ENCODE results near the gene MYOCD.

MYOCD gene

GRCh38 chr17:12756786-12757185, 91.1 kb downstream of the MYOCD start:
- DNase-seq, result no peak

- DNase-seq, result no peak
Observed at GRCh38 chr17:12759090-12759489, 93.4 kb downstream of the MYOCD start.

DNA sequence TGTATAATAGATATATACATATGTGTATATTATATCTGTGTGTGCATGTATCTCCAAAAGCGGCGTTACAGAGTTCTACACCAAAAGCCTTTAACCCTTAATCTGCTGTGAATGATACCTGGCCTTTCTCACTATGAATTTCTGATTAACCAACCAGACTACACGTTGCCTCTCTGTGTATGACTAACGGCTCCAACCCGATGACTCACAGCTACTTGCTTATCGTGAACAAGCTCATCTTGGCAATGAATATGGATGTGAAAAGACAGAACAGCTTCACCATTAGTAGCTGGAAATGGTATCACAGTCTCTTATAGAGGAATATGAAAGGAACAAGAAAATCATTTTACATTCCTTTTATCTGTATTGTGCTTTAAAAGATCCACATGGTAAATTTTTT, 99.9 kb downstream of the MYOCD start:
- DNase-seq, result peak in 4 of 51 donors; percentile 1 to 58 (median 18)

- DNase-seq, result no peak
Observed at GRCh38 chr17:12768255-12768654, 102.6 kb downstream of the MYOCD start.

- DNase-seq, result no peak
Observed at GRCh38 chr17:12769981-12770380, 104.3 kb downstream of the MYOCD start.

DNA sequence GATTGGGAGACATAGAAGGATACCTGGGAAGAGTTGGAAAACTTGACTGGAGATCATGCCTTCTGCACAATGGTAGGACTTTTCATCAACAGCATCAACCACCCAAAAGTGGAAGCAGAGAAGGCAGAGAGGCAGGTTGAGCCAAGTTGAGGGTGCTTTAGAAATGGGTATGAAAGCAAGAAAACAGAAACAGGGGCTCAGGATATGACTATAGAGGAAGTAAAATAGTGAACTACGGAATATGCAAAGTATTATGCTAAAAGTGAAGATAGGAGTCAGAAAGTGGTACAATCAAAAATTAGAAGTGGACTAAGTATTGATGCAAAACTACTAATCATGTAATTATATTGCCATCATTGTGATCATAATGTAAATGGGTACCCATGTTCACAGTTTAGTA, 107.5 kb downstream of the MYOCD start:
- DNase-seq, result no peak

DNA sequence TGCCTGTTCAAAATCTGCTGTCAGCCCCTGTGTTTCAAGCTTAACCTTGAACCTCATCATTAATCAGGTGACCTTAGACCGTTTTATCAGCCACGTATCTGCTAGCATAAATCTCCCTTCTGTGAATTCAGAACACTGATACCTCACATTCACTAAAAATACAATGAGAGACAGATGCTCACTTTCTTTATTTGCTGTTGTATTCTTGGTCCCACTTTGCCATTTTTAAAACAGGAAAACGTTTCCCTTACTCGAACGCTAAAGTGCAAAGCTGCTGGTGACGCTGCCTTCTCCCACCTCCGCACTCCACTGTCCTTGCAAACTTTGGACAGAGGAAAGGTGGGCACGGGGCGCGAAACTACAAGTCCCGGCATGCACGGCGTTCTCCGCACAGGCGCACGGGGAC, 123.4 kb downstream of the MYOCD start:
- DNase-seq, result peak in 9 of 51 donors; percentile 14 to 66 (median 34)

DNA sequence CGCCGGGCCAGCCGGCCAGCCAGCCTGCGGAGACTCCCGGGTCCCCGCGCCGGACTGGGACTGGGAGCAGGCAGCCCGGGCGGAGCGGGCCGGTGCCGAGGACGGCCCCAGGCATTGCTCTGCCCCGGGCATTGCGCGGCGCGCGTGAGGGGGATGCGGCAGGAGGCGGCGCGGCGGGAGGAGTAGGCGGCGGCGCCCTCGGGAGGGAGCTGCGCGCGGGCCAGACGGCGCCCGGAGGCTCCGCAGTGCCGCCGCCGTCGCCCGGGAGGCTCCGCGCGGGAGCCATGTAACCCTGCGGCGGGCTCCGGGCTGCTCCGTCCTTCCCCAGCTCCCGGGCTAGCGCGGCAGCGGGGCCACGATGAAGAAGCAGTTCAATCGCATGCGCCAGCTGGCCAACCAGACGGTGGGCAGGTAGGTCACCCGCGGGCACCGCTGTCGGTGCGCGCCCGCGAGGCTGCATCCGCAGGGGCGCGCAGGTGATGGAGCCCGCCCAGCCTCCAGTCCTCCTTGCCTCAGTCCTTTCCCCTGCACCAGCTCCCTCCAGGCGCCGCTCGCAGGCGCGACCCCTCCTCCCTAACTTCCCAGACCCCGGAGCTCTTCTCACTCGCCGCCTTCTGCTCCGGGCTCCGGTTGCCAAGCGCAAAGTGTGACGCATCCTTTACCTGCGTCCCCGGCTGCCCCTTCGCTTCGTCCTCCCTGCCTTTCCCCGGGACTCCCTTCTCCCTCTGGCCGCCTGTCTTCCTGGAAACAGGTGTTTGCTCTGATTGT, 124.0 kb downstream of the MYOCD start, which contains the start of gene ARHGAP44:
ARHGAP44 (plus strand) TSS at position 18 of the 768 bp plus-strand sequence; CDS start at position 359, 341 bp downstream.
- peak in 39 of 51 donors; percentile 4 to 76 (median 46) for DNase-seq

DNA sequence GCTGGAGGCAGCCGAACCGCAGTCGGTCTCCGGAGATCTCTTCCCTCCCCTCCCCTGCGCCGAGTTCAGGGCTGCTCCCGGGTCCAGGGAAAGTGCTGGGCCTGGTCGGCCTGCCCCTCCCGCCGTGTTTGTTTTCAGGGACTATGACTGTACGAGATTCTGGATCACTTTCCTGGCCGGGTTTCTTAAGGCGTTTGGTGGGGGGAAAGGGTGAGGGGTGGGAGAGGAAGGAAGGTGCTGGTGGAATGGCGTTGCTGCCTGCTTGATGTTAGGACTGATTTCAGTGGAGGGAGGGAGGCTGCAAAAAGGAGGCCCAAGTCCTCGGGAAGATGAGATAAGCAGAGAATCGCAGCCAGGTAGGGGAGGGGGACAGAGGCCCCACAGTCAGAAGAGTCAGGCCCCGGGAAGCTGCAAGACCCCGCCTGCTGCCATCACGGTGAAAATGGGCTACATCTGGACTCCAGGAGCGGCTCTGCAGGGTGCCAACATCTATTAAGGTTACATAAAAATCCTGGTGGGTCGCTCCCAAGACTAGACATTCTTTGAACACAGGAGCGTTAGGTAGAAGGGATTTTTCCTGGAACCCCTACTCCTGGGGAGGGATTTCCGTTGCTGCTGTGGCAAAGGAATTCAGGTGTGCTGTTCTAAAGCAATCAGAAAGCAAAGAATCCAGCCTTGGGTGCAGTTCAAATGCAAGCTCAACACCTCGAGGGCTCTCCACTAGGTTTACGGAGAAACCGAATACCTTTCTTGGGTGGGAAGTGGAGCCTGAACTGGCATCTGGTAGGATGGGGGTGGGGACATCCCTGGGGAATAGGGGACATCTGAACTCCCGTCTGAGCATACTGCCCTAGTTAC, 124.8 kb downstream of the MYOCD start:
- DNase-seq, result peak in 6 of 51 donors; percentile 5 to 55 (median 28)

GRCh38 chr17:12794919-12795532, 129.3 kb downstream of the MYOCD start:
- DNase-seq, result no peak

- no peak for DNase-seq
Observed at GRCh38 chr17:12800855-12801365, 135.2 kb downstream of the MYOCD start.

- DNase-seq, result no peak
Observed at GRCh38 chr17:12806630-12807029, 140.9 kb downstream of the MYOCD start.

DNA sequence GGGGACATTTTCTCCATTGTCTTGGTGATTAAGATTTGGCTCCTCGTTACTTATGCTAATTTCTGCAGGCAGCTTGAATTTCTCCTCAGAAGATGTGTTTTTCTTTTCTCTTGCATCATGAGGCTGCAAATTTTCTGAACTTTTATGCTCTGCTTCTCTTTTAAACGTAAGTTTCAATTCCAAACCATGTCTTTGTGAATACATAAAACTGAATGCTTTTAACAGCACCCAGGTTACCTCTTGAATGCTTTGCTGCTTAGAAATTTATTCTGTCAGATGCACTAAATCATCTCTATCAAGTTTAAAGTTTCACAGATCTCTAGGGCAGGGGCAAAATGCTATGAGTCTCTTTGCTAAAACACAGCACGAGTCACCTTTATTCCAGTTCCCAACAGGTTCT, 143.0 kb downstream of the MYOCD start:
- no peak for DNase-seq

- no peak for DNase-seq
Observed at GRCh38 chr17:12812877-12813276, 147.2 kb downstream of the MYOCD start.

GRCh38 chr17:12813664-12814063, 148.0 kb downstream of the MYOCD start:
- DNase-seq, result no peak

GRCh38 chr17:12814718-12815117, 149.0 kb downstream of the MYOCD start:
- DNase-seq, result no peak

GRCh38 chr17:12815642-12816141, 150.0 kb downstream of the MYOCD start:
- DNase-seq, result no peak

Data from hypothalamus (tissue), 51 donors.